Lung (tissue), 12 donors: Measurements from ENCODE around the gene PACS1. TPM values are rescaled to one million over a fixed set of nuclear protein-coding genes. Genes with fewer than 3 reads are reported as not detected.

Experiments
- ATAC-seq: fragments of 200-7000 bp; cut with Tn5 transposase; one replicate; pipeline ENCODE4 v1.9.1; 2020; ENCODE audit warnings: moderate number of reproducible peaks; ENCODE audit not compliant: insufficient read depth, low FRiP score
- DNase-seq, 3 donors: peaks; one replicate each; pipeline ENCODE4 v3.0.0-alpha.2; 2013 to 2017
- H3K27ac ChIP-seq, 2 donors: one replicate each; pipeline ENCODE4 v1.5.1; 2013; ENCODE audit warnings: mild to moderate bottlenecking in 2 of 2, moderate library complexity in 2 of 2, control low read depth in 1 of 2, inconsistent platforms in 1 of 2, low read depth in 1 of 2, low read length in 1 of 2
- H3K27me3 ChIP-seq, 3 donors: one replicate each; pipeline ENCODE4 v1.5.1; 2013; ENCODE audit warnings: low read length in 2 of 3; ENCODE audit not compliant: control insufficient read depth in 3 of 3, insufficient read depth in 3 of 3
- H3K36me3 ChIP-seq, 4 donors: one replicate each; pipeline ENCODE4 v1.5.1; 2013; ENCODE audit warnings: low read length in 4 of 4, mild to moderate bottlenecking in 1 of 4, moderate library complexity in 1 of 4; ENCODE audit not compliant: control insufficient read depth in 4 of 4, insufficient read depth in 4 of 4
- H3K4me1 ChIP-seq, 5 donors: one replicate each; pipeline ENCODE4 v1.5.1; 2013; ENCODE audit warnings: low read length in 5 of 5, mild to moderate bottlenecking in 2 of 5, moderate library complexity in 1 of 5; ENCODE audit not compliant: control insufficient read depth in 5 of 5, insufficient read depth in 5 of 5
- H3K4me3 ChIP-seq: one replicate; pipeline ENCODE4 v1.5.1; 2013; ENCODE audit warnings: mild to moderate bottlenecking, control low read depth, moderate library complexity
- H3K9ac ChIP-seq, 2 donors: one replicate each; pipeline ENCODE4 v1.5.1; 2013; ENCODE audit warnings: low read length in 2 of 2, control low read depth in 1 of 2; ENCODE audit not compliant: insufficient read depth in 1 of 2
- H3K9me3 ChIP-seq, 4 donors: one replicate each; pipeline ENCODE4 v1.5.1; 2013; ENCODE audit warnings: low read length in 3 of 4, mild to moderate bottlenecking in 1 of 4, moderate library complexity in 1 of 4; ENCODE audit not compliant: control insufficient read depth in 4 of 4, insufficient read depth in 3 of 4
- CTCF ChIP-seq: IDR thresholded peaks from 2 replicates; pipeline ENCODE4 v1.5.1; 2012; ENCODE audit warnings: mild to moderate bottlenecking; ENCODE audit errors: control extremely low read depth, extremely low read depth
- WGBS, 2 donors: extraction: QIAGEN DNeasy Blood & Tissue Kit; methylation state at CpG; one replicate each; pipeline ENCODE4 v1.1.7; 2013; 5-methylcytosine and 5-hydroxymethylcytosine counted together
- polyA plus RNA-seq, 2 donors: library from polyadenylated mRNA; stranded (reverse); fragments of 200-250 nt; gene quantifications; one replicate each; pipeline ENCODE4 v1.2.1, GENCODE V29; 2013
- total RNA-seq, 2 donors: library from RNA; depleted of rRNA in 1 of 2; stranded (reverse); fragments of >200 nt in 1 of 2; gene quantifications; one replicate each; pipeline ENCODE4 v1.2.1, GENCODE V29; 2014 to 2021
- donor health status: control.
- donor health status: control.
- donor health status: Bipolar disorder and iron deficiency.
- donor health status: healthy.
- donor health status: DM: yes; HTN: yes; CAD: no.

PACS1 gene
- total and polyA plus RNA-seq, 4 donors = 22.2 to 48.8 (median 34.7) TPM

- Histone ChIP-seq H3K27ac (no peak overlapping the region), H3K4me3 (no peak overlapping the region), H3K36me3 (peaks cover 5 to 50% (median 36%) of the 10 kb centered on the region in 4 donors), H3K4me1 (peaks cover 0 to 10% (median 4%) of the 10 kb centered on the region in 5 donors), H3K27me3 (no peaks in the 10 kb centered on the region), H3K9ac (no peak overlapping the region), H3K9me3 (no peaks in the 10 kb centered on the region)
- WGBS, 2 donors = 95% methylated on average over 7 of the region's 7 CpGs
- no peak for TF ChIP-seq CTCF
- ATAC-seq (no peak), DNase-seq (no peak)
These were observed 201.7 kb downstream of the PACS1 start for GRCh38 chr11:66271816-66272215.

GRCh38 chr11:66272596-66272995 lies 202.5 kb downstream of the PACS1 start:
- no peak for TF ChIP-seq CTCF
- no peak overlapping the region for H3K27ac ChIP-seq
- DNase-seq (no peak), ATAC-seq (no peak)
- H3K4me3 ChIP-seq = no peak overlapping the region
- no peaks in the 10 kb centered on the region for H3K27me3 ChIP-seq
- peaks cover 0 to 6% (median 2%) of the 10 kb centered on the region in 5 donors for H3K4me1 ChIP-seq
- H3K9ac ChIP-seq = no peak overlapping the region
- 85 to 86% methylated on average over 2 of the region's 2 CpGs for WGBS, 2 donors
- no peaks in the 10 kb centered on the region for H3K9me3 ChIP-seq
- H3K36me3 ChIP-seq = peaks cover 5 to 50% (median 36%) of the 10 kb centered on the region in 4 donors

- WGBS, 2 donors = 84 to 100% methylated on average over 1 of the region's 1 CpG
- peaks cover 5 to 50% (median 36%) of the 10 kb centered on the region in 4 donors for H3K36me3 ChIP-seq
These were observed 204.1 kb downstream of the PACS1 start for GRCh38 chr11:66274219-66274618.

More at GRCh38 chr11:66274219-66274618, 204.1 kb downstream of the PACS1 start:
- DNase-seq (no peak), ATAC-seq (no peak)
- Histone ChIP-seq H3K9ac (no peak overlapping the region), H3K4me1 (peaks cover 0 to 6% (median 2%) of the 10 kb centered on the region in 5 donors), H3K4me3 (no peak overlapping the region), H3K27ac (no peak overlapping the region), H3K27me3 (peaks cover 0 to 2% (median 0%) of the 10 kb centered on the region in 3 donors), H3K9me3 (no peaks in the 10 kb centered on the region)
- TF ChIP-seq CTCF = no peak
